ENCODE results near the gene PHYHD1.
"Not testable (repeated sequence)": the region's sequence is repeated elsewhere in the genome, so short reads cannot be mapped to it uniquely, and the experiment has no call there.

Gene PHYHD1

GRCh38 chr9:128921881-128922763, 1.3 kb downstream of the PHYHD1 start:
- DNase-seq (ENCODE audit: low read depth in 2 of 2) = no peak

DNA sequence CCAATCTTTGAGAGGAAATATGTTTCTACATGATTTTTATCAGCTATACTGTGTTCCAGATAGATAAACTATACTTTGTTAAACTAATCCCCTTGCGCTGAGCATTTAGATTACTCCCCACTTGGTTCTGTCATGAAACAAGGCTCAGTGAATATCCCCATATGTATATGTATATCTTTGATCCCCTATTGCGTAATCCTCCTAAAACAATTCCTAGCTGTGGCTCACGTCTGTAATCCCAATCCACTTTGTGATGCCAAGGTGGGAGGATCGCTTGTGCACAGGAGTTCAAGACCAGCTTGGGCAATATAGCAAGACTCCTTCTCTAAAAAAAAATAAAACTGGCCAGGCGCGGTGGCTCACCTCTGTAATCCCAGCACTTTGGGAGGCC, 2.7 kb downstream of the PHYHD1 start:
- DNase-seq (ENCODE audit: low read depth in 2 of 2) = no peak

GRCh38 chr9:128927731-128928411, 7.1 kb downstream of the PHYHD1 start:
- DNase-seq (ENCODE audit: low read depth in 2 of 2) = no peak

GRCh38 chr9:128928624-128929023, 7.8 kb downstream of the PHYHD1 start:
- no peak for DNase-seq (ENCODE audit: low read depth in 2 of 2)

DNA sequence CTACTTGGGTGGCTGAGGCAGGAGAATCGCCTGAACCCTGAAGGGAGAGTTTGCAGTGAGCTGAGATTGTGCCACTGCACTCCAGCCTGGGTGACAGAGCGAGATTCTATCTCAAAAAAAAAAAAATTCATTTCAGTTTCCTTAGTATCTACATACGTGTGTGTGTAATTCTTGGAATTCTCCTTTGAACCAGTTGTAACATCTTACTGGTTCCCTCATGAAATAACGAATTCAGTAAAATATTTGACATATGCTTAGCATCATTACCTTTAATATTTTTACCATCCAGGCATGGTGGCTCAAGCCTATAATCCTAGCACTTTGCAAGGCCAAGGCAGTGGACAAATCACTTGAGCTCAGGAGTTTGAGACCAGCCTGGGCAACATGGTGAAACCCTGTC, 8.8 kb downstream of the PHYHD1 start:
- DNase-seq (ENCODE audit: low read depth in 2 of 2) = no peak

DNA sequence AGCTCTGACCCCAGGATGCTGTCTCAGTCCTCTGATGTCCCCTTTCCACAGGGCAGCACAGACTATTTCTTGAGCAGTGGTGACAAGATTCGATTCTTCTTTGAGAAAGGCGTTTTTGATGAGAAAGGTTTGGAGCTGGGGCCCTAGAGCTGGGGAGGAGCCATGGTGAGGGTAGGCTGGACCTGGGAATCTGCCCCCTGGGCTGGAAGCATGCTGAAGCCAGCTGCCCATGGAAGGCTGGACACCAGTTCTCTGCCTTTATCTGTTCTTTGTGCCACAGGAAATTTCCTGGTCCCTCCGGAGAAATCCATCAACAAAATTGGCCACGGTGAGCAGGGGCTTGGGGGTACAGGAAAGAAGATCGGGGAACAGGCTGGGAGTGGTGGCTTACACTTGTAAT, 12.9 kb downstream of the PHYHD1 start:
- DNase-seq (ENCODE audit: low read depth in 2 of 2) = no peak

DNA sequence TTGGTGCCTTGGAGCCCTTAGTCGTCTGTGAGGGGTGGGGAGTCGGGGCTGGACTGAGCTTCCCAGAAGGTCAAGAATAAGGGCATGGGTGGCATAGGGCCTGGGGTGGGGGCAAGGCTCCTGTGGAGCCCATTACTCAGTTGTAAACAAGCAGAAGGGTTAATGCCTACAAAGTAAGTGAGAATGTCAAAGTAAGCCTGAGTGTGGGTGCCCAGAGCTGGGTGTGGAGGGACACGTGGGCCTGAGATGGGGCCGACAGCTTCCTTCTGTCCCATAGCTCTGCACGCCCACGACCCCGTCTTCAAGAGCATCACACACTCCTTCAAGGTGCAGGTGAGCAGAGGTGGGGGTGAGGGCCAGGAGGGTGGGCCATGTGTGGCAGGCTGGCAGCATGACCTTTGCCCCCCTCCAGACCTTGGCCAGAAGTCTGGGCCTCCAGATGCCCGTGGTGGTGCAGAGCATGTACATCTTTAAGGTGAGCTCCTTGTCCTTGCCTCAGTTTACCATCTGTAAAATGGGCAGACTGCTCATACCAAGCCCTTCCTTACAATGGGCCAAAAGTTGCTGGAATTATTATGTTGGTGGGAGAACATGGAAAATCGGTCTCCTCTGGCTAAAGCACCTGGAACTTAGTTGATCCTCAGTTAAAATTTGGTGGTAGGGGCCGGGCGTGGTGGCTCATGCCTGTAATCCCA, 15.5 kb downstream of the PHYHD1 start:
- no peak for DNase-seq (ENCODE audit: low read depth in 2 of 2)

- no peak for DNase-seq (ENCODE audit: low read depth in 2 of 2)
Measured at GRCh38 chr9:128937310-128938165, 16.8 kb downstream of the PHYHD1 start.

GRCh38 chr9:128940271-128940921, 19.6 kb downstream of the PHYHD1 start:
- no peak for DNase-seq (ENCODE audit: low read depth in 2 of 2)

- DNase-seq (ENCODE audit: low read depth in 2 of 2) = no peak
Measured at GRCh38 chr9:128940946-128941755, 20.4 kb downstream of the PHYHD1 start.

DNA sequence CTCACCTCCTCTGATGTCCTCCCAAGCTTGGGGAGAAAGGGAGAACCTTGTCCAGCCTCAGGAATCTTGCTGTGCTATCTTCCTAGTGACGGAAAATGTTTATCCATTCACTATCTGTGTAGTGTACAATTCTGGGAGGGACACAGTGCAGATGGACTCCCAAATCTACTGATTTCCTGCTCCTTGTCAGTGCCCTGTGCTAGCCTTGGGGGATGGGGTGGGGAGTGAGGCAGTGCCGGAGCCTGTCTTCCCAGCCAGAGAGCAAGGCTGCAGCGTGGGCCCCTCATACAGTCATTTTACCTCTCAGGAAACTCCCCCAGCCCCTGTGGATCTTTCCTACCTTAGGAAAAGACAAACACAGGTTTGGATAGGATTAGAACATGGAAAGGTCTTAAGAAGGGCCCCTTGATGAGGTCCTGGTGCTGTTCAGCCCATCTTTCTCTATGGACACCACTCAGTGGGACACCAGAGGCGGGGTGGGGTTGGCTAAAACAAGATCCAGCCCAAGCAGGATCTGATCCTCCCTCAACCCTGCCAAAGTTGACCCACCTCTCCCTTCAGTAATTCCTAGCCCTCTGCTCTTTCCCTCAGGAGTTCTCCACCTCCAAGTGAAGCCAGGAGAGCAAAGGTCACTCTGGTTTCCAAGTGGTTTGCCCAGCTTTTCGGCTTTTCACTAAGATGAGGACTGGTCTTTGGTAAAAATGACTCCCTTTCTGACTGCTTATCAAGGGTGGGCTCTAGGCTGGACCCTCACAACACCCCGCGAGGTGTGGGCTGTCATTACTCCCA, 23.2 kb downstream of the PHYHD1 start:
- DNase-seq (ENCODE audit: low read depth in 2 of 2) = no peak

DNA sequence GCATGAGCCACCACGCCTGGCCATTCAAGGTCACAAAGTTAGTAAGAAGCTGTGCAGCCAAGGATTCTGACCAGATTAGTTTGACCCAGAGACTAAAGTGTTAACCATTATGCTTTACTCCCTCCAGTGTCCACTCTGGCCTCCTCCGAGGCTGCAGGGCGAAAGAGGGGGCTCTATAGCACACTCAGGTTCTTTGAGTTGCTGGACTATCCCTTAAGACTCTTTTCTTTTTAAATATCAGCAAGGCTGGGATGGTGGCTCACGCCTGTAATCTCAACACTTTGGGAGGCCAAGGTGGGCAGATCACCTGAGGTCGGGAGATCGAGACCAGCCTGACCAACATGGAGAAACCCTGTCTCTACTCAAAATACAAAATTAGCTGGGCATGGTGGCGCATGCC, 24.2 kb downstream of the PHYHD1 start:
- not testable (repeated sequence) for DNase-seq (ENCODE audit: low read depth in 2 of 2)

- no peak for DNase-seq (ENCODE audit: low read depth in 2 of 2)
Measured at GRCh38 chr9:128945798-128946501, 25.2 kb downstream of the PHYHD1 start.

DNA sequence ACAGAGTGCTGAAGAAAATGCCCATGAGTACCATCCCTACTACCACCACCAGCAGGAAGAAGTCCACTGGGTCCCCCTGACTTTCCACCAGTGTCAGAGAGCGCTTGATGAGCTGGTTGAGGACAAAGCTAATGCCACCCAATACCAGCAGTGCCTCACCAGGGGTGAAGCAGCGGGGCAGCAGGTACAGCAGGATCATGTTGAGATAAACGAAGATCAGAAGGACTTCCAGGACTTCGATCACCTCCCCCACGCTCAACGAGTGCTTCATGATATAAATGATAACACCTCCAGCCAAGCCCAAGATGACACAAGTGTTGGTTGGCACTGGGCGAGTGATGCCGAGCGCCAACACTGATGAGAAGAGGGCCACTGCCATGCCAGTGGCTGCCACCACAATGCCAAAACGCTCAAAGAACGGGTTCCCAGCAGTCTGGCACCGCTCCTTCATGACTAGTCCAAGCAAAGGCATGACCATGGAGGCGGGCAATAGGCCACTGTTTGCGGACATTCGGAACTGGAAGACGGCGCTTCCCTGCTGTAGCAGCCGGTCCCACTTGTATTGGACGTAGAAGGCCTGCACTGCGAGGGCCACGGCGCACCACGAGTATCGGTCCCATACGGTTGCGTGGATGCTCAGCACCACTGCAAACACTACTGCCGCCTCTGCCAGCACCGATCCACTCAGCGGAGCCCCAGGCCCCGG, 25.9 kb downstream of the PHYHD1 start:
- no peak for DNase-seq (ENCODE audit: low read depth in 2 of 2)

- no peak for DNase-seq (ENCODE audit: low read depth in 2 of 2)
Measured at GRCh38 chr9:128947277-128947526, 26.4 kb downstream of the PHYHD1 start.

- DNase-seq (ENCODE audit: low read depth in 2 of 2) = peak; percentile 81 to 82
Measured at GRCh38 chr9:128947527-128948301, 26.9 kb downstream of the PHYHD1 start, which contains the start of the genes DOLK and NUP188. Gene DOLK (minus strand): TSS chr9:128947603. CDS start chr9:128947303, 300 bp downstream. Gene NUP188 (plus strand): TSS chr9:128947699. CDS start chr9:128947720, 21 bp downstream.

- DNase-seq (ENCODE audit: low read depth in 2 of 2) = not testable (repeated sequence)
Measured at GRCh38 chr9:128961403-128961802, 40.6 kb downstream of the PHYHD1 start.
